ENCODE data around the gene KLHL18. TPM values are rescaled to one million over a fixed set of nuclear protein-coding genes. Genes with fewer than 3 reads are reported as not detected.
A peak's percentile ranks its signal among the peaks of the same experiment; 100 is the strongest.

KLHL18 gene
- total RNA-seq, 2 donors from 2014 or later: 22.3 to 31.6 TPM

DNA sequence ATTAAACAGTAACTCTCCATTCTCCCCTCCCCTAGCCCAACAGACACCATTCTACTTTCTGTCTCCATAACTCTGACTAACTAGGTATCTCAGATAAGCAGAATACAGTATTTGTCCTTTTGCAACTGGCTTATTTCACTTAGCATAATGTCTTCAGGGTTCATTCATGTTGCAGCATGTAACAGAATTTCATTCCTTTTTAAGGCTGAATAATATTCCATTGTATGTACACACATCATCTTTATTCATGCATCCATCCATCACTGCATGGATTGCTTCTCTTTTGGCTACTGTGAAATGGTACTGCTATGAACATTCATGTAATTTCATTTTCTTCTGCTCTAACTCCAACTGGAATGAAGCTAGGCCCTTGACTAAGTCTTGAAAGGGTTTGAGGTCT is 96.1 kb downstream of the KLHL18 start:
- intact Hi-C loops (cut with DNase I): no loop called here
- no peaks in the 10 kb centered on the region for H3K27me3 ChIP-seq
- no peak overlapping the region for H3K27ac ChIP-seq
- H3K4me3 ChIP-seq: no peak overlapping the region
- TF ChIP-seq, protein P1, sequence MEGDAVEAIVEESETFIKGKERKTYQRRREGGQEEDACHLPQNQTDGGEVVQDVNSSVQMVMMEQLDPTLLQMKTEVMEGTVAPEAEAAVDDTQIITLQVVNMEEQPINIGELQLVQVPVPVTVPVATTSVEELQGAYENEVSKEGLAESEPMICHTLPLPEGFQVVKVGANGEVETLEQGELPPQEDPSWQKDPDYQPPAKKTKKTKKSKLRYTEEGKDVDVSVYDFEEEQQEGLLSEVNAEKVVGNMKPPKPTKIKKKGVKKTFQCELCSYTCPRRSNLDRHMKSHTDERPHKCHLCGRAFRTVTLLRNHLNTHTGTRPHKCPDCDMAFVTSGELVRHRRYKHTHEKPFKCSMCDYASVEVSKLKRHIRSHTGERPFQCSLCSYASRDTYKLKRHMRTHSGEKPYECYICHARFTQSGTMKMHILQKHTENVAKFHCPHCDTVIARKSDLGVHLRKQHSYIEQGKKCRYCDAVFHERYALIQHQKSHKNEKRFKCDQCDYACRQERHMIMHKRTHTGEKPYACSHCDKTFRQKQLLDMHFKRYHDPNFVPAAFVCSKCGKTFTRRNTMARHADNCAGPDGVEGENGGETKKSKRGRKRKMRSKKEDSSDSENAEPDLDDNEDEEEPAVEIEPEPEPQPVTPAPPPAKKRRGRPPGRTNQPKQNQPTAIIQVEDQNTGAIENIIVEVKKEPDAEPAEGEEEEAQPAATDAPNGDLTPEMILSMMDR (IDR thresholded peaks at IDR 0.05): no peak
- H3K4me1 ChIP-seq: no peaks in the 10 kb centered on the region
- H3K9ac ChIP-seq (ENCODE audit: low read depth in 2 of 2, low read length in 2 of 2): no peak overlapping the region
- no peak for DNase-seq
- H3K9me3 ChIP-seq: no peaks in the 10 kb centered on the region
- no peaks in the 10 kb centered on the region for H3K36me3 ChIP-seq

DNA sequence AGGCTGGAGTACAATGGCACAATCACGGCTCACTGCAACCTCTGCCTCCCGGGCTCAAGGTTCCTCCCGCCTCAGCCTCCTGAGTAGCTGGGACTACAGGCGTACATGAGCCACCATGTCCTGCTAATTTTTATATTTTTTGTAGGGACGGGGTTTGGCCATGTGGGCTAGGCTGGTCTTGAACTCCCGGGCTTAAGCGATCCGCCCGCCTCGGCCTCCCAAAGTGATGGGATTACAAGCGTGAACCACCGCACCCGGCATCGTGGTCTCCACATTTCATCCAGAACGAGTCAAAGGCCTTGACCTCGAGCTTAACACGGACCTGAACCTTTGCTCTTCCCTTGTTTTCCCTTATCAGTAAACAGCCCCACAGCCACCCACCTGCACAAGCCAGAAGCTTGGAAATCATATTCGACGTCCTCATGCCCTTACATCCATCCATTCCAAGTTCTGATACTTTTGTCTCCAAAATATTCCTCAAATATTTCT is 96.7 kb downstream of the KLHL18 start:
- H3K4me3 ChIP-seq: peak overlapping the region; percentile 85
- no peaks in the 10 kb centered on the region for H3K27me3 ChIP-seq
- H3K9me3 ChIP-seq: no peaks in the 10 kb centered on the region
- no peaks in the 10 kb centered on the region for H3K4me1 ChIP-seq
- intact Hi-C loops (cut with DNase I): no loop called here
- TF ChIP-seq, protein P1 (IDR thresholded peaks at IDR 0.05): no peak
- peak overlapping the region in 1 of 2 donors; percentile 96 for H3K9ac ChIP-seq (ENCODE audit: low read depth in 2 of 2, low read length in 2 of 2)
- peak overlapping the region; percentile 94 for H3K27ac ChIP-seq
- H3K36me3 ChIP-seq: no peaks in the 10 kb centered on the region
- DNase-seq: peak; percentile 27

DNA sequence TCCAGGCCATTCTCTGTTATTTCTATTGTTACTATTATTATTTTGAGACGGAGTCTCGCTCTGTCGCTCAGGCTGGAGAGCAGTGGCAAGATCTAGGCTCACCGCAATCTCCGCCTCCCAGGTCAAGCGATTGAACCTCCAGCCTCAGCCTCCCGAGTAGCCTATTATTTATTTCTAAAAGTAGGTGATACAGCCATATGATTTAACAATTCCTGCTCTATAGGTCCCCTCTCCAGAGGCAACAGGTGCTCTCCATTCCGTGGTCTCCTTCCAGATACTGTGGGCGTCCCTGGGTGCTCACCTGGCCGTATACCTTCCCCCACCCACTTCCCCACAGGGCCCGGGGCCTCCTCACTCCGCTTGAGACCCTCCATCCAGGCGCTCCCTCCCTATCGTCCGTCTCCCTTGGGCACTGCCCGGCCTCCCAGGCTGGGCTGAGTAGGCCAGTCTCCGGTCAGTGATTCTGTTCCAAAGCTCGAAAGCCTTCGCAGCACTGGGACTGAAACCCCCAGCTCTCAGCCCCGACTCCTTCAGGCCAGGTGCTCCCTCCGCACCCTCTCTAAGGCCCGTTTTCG is 97.4 kb downstream of the KLHL18 start:
- Histone ChIP-seq H3K27ac (peak overlapping the region; percentile 94), H3K9ac (ENCODE audit: low read depth in 2 of 2, low read length in 2 of 2) (peak overlapping the region; percentile 94 to 96), H3K4me1 (no peaks in the 10 kb centered on the region), H3K9me3 (no peaks in the 10 kb centered on the region), H3K27me3 (no peaks in the 10 kb centered on the region), H3K36me3 (no peaks in the 10 kb centered on the region), H3K4me3 (peak overlapping the region; percentile 85)
- DNase-seq: no peak
- intact Hi-C loops (cut with DNase I): no loop called here
- TF ChIP-seq, protein P1 (IDR thresholded peaks at IDR 0.05): no peak

DNA sequence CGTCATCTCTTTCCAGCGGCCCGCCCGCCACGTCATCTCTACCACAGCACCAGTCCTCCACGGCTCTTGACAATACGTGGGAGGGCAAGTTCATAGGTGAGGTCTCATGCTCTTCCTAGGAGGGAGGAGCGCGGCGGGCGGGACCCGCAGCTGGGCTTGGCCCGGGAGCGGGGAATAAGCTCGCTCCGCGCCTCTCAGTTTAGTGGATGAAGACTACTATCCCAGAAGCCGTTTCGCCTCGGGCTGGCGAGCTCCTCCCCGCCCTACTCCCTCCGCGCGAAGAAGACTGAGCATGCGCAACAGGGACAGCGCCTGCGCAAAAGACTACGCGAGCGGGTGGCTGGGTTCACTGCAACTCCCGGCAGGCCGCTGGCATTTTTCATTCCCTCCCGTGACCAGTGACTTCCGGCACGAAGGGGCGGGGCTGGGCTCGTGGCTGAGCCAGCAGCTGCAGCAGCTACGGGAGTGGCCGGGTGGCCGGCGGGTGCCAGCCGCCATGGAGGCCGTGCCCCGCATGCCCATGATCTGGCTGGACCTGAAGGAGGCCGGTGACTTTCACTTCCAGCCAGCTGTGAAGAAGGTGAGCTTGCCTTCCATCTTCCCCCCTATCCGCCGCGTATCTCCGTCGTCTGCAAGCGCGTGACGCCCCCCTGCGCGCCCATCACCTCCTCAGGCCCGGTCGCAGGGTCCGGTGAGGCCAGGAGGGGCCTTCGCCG is 98.0 kb downstream of the KLHL18 start, which contains the start of gene PTPN23:
Gene PTPN23 (plus strand): TSS at position 421 of the 716 bp plus-strand sequence. CDS start 76 bp downstream, at position 497.
- Histone ChIP-seq H3K27me3 (no peaks in the 10 kb centered on the region), H3K27ac (peak within 1 kb of the TSS; percentile 94), H3K9ac (ENCODE audit: low read depth in 2 of 2, low read length in 2 of 2) (peak within 1 kb of the TSS; percentile 95 to 97), H3K36me3 (no peaks in the 10 kb centered on the region), H3K4me1 (no peaks in the 10 kb centered on the region), H3K9me3 (no peaks in the 10 kb centered on the region), H3K4me3 (peak within 1 kb of the TSS; percentile 85)
- intact Hi-C loops (cut with DNase I): no loop called here
- TF ChIP-seq, protein P1 (IDR thresholded peaks at IDR 0.05): no peak
- peak; percentile 100 for DNase-seq

DNA sequence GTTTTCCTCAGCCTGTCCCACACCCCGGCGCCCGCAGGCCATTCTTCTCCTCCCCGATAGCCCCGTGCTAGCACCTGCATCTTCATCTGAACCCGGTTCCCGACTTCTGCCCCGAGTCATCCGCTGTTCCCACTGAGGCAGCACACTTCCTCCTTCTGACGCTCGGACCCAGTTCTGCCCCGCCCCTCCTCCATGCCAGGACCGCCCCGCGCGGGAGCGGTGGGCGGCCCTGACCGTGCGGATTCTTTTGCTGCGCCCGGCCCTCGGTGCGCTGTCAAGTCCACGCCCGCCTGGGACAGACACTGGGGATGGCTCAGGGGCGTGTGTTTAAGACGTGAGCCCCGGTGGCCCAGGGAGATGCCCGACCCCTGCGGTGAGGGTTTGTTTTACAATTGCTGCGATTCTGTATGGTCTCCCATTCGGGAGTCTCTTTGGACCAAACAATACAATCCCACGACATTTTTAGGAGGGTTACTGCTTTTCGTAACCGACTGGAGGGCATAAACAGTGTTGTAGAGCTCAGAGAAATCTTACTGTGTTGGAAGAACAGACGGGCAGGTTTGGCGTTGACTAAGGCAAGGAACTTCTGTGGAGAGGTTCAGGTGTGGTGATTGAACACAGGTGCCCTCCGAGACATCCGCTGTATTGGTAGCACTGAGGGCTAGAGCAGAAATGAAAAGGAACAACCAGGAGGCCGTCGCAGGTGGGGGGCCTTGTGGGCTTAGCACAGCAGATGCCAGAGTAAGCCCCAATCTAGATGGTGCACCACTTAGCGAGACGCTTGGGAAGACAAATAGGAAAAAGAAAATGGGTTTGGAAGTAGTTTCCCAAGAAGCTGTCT is 98.8 kb downstream of the KLHL18 start:
- Histone ChIP-seq H3K4me3 (peak overlapping the region; percentile 85), H3K36me3 (no peaks in the 10 kb centered on the region), H3K4me1 (no peaks in the 10 kb centered on the region), H3K27ac (peak overlapping the region; percentile 94), H3K9ac (ENCODE audit: low read depth in 2 of 2, low read length in 2 of 2) (peak overlapping the region; percentile 95 to 97), H3K9me3 (no peaks in the 10 kb centered on the region), H3K27me3 (no peaks in the 10 kb centered on the region)
- intact Hi-C loops (cut with DNase I): no loop called here
- TF ChIP-seq, protein P1 (IDR thresholded peaks at IDR 0.05): no peak
- DNase-seq: peak; percentile 91
